HFFc6 (cell line): ENCODE measurements around the gene SRSF10. TPM values are rescaled to one million over a fixed set of nuclear protein-coding genes. Genes with fewer than 3 reads are reported as not detected.

Source experiments
- DNase-seq: peaks from one replicate; pipeline ENCODE4 v3.0.0-alpha.2; 2018
- H3K27ac Mint-ChIP-seq: 2 replicates; pipeline ENCODE4 v1.8.0; 2020; ENCODE audit warnings: mild to moderate bottlenecking, mixed read lengths
- H3K27me3 Mint-ChIP-seq: 2 replicates; pipeline ENCODE4 v1.8.0; 2021; ENCODE audit warnings: mild to moderate bottlenecking, moderate library complexity, mixed read lengths; ENCODE audit not compliant: insufficient read depth
- H3K36me3 Mint-ChIP-seq: 2 replicates; pipeline ENCODE4 v1.8.0; 2021; ENCODE audit warnings: low read depth, mixed read lengths
- H3K4me1 Mint-ChIP-seq: 2 replicates; pipeline ENCODE4 v1.8.0; 2020; ENCODE audit warnings: low read depth, mixed read lengths
- H3K4me3 Mint-ChIP-seq: 2 replicates; pipeline ENCODE4 v1.8.0; 2020; ENCODE audit warnings: mild to moderate bottlenecking, moderate library complexity, mixed read lengths
- H3K9me3 Mint-ChIP-seq: 2 replicates; pipeline ENCODE4 v1.8.0; 2020; ENCODE audit warnings: mild to moderate bottlenecking, mixed read lengths
- total RNA-seq, 6 experiments: library from RNA; stranded (reverse); fragmentation: NEBNext Ultra II Directional; extraction: Animal tissue kit (Norgen Biotek cat#: 25700); gene quantifications; 2 replicates in 1 of 6; 3 replicates in 5 of 6; pipeline ENCODE4 v1.2.3, GENCODE V29; 2021
- TF ChIP-seq, protein P1 (sequence below): fragments of 200-600 bp; sonication (generic); IDR thresholded peaks from 2 replicates; pipeline ENCODE4 v1.5.0; 2021; ENCODE audit warnings: antibody characterized with exemption, mild to moderate bottlenecking

SRSF10 gene
- total RNA-seq, 6 experiments from 2014 or later: 84.5 to 100 (median 94.8) TPM

DNA sequence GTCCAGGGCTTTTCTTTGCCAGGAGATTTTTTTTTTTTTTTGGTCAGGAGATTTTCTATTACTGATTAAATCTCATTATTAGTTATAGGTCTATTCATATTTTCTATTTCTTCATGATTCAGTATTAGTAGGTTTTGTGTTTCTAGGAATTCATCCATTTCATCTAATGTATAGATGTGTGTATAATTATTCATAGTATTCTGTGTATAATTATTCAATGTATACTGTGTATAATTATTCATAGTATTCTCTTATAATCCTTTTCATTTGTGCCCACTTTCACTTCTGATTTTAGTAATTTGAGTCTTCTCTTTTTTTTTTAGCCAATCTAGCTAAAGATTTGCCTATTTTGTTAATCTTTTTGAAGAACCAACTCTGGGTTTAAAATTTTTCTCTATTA is 32.8 kb downstream of the SRSF10 start:
- no peak overlapping the region for H3K4me3 Mint-ChIP-seq
- TF ChIP-seq, protein P1, sequence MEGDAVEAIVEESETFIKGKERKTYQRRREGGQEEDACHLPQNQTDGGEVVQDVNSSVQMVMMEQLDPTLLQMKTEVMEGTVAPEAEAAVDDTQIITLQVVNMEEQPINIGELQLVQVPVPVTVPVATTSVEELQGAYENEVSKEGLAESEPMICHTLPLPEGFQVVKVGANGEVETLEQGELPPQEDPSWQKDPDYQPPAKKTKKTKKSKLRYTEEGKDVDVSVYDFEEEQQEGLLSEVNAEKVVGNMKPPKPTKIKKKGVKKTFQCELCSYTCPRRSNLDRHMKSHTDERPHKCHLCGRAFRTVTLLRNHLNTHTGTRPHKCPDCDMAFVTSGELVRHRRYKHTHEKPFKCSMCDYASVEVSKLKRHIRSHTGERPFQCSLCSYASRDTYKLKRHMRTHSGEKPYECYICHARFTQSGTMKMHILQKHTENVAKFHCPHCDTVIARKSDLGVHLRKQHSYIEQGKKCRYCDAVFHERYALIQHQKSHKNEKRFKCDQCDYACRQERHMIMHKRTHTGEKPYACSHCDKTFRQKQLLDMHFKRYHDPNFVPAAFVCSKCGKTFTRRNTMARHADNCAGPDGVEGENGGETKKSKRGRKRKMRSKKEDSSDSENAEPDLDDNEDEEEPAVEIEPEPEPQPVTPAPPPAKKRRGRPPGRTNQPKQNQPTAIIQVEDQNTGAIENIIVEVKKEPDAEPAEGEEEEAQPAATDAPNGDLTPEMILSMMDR: no peak
- H3K27ac Mint-ChIP-seq: no peak overlapping the region
- DNase-seq: no peak
- peaks cover 19% of the 10 kb centered on the region for H3K4me1 Mint-ChIP-seq
- peaks cover 22% of the 10 kb centered on the region for H3K9me3 Mint-ChIP-seq
- H3K27me3 Mint-ChIP-seq: peaks cover 8% of the 10 kb centered on the region
- peaks cover 16% of the 10 kb centered on the region for H3K36me3 Mint-ChIP-seq

DNA sequence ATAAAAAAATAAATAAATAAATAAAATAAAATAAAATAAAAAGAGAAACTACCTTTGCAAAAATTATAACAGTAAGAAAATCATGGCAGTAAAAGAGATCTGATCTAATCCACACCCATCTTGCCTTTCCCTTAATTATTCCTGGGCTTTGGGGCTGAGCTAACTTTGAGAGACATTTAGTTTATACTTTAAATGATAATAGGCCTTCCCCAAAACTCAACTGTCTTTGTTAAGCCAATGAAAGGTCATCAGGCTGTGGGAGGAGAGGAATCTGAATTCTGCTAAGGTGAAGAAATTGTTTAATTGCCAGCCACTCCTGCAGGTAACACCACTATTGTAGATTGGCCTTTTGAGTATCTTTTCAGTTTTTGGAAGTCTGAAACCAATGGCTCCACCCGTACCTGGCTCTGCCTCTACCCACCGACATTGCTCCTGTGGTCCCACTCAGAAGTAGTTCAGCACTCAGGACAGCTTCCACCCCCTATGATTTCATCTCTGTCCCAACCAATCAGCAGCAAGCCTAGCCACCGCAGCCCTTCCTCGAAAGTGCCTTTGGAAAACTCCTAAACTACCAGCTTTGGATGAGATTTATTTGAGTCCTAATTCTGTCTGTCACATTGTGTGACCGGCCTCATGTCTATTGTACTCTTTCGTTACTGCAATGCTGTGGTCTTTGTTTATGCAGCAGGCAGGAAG is 43.5 kb downstream of the SRSF10 start:
- H3K36me3 Mint-ChIP-seq: no peaks in the 10 kb centered on the region

DNA sequence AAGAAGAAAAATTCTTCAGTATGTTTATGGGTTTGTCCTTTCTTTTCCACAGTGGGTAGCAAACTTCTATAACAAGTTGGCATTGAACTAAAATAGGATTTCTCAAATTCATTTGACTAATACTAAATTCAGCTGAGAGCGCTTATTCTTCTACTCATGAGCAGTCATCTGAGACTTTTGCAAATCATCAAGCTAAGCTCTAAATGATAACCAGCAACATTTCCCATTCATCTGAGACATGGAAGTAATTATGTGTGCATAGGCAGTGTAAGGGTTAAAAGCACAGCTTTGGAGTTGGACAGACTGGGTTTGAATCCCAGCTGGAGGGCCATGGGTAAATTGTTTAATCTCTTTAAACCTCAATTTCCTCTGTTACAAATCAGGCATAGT is 48.6 kb downstream of the SRSF10 start:
- H3K27ac Mint-ChIP-seq: peak overlapping the region; percentile 87
- no peaks in the 10 kb centered on the region for H3K9me3 Mint-ChIP-seq
- peaks cover 3% of the 10 kb centered on the region for H3K27me3 Mint-ChIP-seq
- peak overlapping the region; percentile 84 for H3K4me3 Mint-ChIP-seq
- TF ChIP-seq, protein P1: no peak
- H3K36me3 Mint-ChIP-seq: no peaks in the 10 kb centered on the region
- DNase-seq: no peak
- peaks cover 16% of the 10 kb centered on the region for H3K4me1 Mint-ChIP-seq

More for the DNA sequence above, 43.5 kb downstream of the SRSF10 start:
- TF ChIP-seq, protein P1: no peak
- no peaks in the 10 kb centered on the region for H3K9me3 Mint-ChIP-seq
- H3K4me3 Mint-ChIP-seq: no peak overlapping the region
- H3K27ac Mint-ChIP-seq: no peak overlapping the region
- peak; percentile 42 for DNase-seq
- peaks cover 21% of the 10 kb centered on the region for H3K27me3 Mint-ChIP-seq
- H3K4me1 Mint-ChIP-seq: peaks cover 2% of the 10 kb centered on the region

DNA sequence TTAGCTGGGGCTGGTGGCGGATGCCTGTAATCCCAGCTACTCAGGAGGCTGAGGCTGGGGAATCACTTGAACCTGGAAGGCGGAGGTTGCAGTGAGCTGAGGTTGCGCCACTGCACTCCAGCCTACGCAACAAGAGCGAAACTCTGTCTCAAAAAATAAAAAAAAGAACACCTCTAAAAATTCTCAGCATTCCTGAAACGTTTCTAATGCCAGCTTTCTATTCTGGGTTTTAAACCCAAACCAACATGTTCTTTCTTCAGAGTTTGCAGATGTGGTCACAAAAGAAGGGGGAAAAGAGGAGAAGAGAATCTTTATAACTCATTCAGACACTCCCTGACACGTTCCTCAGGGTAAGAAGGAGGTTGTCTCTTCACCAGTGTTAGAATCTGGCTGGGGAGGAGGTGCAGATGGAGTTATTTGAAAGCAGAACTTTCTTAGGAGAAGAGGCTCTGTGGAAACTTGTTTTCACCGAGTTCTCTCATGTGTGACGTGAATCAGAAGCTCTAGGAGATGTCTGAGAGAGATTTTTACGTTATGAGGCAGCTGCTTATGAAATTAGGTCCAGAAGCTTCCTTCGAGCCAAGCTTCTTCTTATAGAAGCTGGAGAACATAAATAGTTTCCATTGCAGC is 49.2 kb downstream of the SRSF10 start:
- H3K27me3 Mint-ChIP-seq: peaks cover 5% of the 10 kb centered on the region
- H3K4me1 Mint-ChIP-seq: peaks cover 16% of the 10 kb centered on the region
- peak; percentile 61 for DNase-seq
- H3K9me3 Mint-ChIP-seq: no peaks in the 10 kb centered on the region
- TF ChIP-seq, protein P1: no peak
- H3K4me3 Mint-ChIP-seq: peak overlapping the region; percentile 84
- no peaks in the 10 kb centered on the region for H3K36me3 Mint-ChIP-seq
- peak overlapping the region; percentile 87 for H3K27ac Mint-ChIP-seq

DNA sequence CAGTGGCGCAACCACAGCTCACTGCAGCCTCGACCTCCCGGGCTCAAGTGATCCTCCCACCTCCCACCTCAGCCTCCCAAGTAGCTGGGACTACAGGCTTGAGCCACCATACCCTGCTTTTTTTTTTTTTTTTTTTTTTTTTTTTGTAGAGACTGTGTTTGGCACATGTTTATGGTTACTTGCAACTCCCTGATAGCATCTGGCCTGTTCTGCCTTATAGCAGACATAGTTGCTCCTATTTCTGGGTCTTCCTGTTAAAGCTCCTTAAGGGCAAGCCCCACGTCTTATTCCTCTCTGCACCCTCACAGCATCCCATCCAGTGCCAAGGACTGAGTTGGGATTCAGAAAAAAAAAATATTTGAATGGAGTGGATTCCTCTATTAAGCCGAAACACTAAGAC is 49.9 kb downstream of the SRSF10 start:
- H3K27me3 Mint-ChIP-seq: peaks cover 5% of the 10 kb centered on the region
- H3K9me3 Mint-ChIP-seq: no peaks in the 10 kb centered on the region
- 0 out of 2 replicates have a peak overlapping the region, but pooled peaks have one; percentile 84 for H3K4me3 Mint-ChIP-seq
- DNase-seq: no peak
- H3K27ac Mint-ChIP-seq: no peak overlapping the region
- TF ChIP-seq, protein P1: no peak
- H3K4me1 Mint-ChIP-seq: peaks cover 16% of the 10 kb centered on the region
- H3K36me3 Mint-ChIP-seq: no peaks in the 10 kb centered on the region
